Liver (tissue), 9 donors: ENCODE measurements around the gene ILKAP. TPM values are rescaled to one million over a fixed set of nuclear protein-coding genes. Genes with fewer than 3 reads are reported as not detected.

ENCODE experiments used
- DNase-seq: peaks from one replicate; pipeline ENCODE4 v3.0.0-alpha.2; 2017; ENCODE audit warnings: low spot score
- H3K27ac ChIP-seq, 2 donors: one replicate each; pipeline ENCODE4 v1.7.0; 2013; ENCODE audit warnings: inconsistent platforms in 2 of 2, low read length in 2 of 2, control low read depth in 1 of 2, low read depth in 1 of 2, mild to moderate bottlenecking in 1 of 2
- H3K27me3 ChIP-seq, 4 donors: one replicate each; pipeline versions ENCODE4 v1.6.1 to v1.7.0; 2013; ENCODE audit warnings: low read length in 3 of 4, inconsistent platforms in 1 of 4, mild to moderate bottlenecking in 1 of 4, moderate library complexity in 1 of 4; ENCODE audit not compliant: control insufficient read depth in 4 of 4, insufficient read depth in 4 of 4
- H3K36me3 ChIP-seq, 4 donors: one replicate each; pipeline versions ENCODE4 v1.6.1 to v1.7.0; 2013; ENCODE audit warnings: low read length in 3 of 4, mild to moderate bottlenecking in 3 of 4, low read depth in 1 of 4, moderate library complexity in 1 of 4; ENCODE audit not compliant: control insufficient read depth in 4 of 4, insufficient read depth in 3 of 4
- H3K4me1 ChIP-seq, 4 donors: one replicate each; pipeline versions ENCODE4 v1.6.1 to v1.7.0; 2013; ENCODE audit warnings: low read length in 3 of 4, mild to moderate bottlenecking in 3 of 4, moderate library complexity in 1 of 4; ENCODE audit not compliant: control insufficient read depth in 4 of 4, insufficient read depth in 4 of 4
- H3K4me3 ChIP-seq, 3 donors: one replicate each; pipeline versions ENCODE4 v1.6.1 to v1.7.0; 2013; ENCODE audit warnings: low read length in 3 of 3, control low read depth in 1 of 3, low read depth in 1 of 3, mild to moderate bottlenecking in 1 of 3
- H3K9ac ChIP-seq, 2 donors: one replicate each; pipeline ENCODE4 v1.7.0; 2013; ENCODE audit warnings: low read length in 2 of 2, mild to moderate bottlenecking in 2 of 2, moderate library complexity in 2 of 2, control low read depth in 1 of 2, low read depth in 1 of 2
- H3K9me3 ChIP-seq, 4 donors: one replicate each; pipeline versions ENCODE4 v1.6.1 to v1.7.0; 2013; ENCODE audit warnings: low read length in 3 of 4; ENCODE audit not compliant: control insufficient read depth in 4 of 4
- ATF3 ChIP-seq: IDR thresholded peaks from 2 replicates; pipeline ENCODE4 v1.6.1; 2016; ENCODE audit warnings: antibody characterized with exemption
- CTCF ChIP-seq: fragments of 150-350 bp; IDR thresholded peaks from 2 replicates; pipeline ENCODE4 v1.5.1; 2017; ENCODE audit warnings: improper control_type of control experiment, low read depth, low read length; ENCODE audit not compliant: missing input control
- EGR1 ChIP-seq, 2 donors: IDR thresholded peaks; 2 replicates each; pipeline ENCODE4 v1.6.1; 2016 to 2018; ENCODE audit warnings: antibody characterized with exemption in 2 of 2, low read depth in 2 of 2
- FOXA2 ChIP-seq: IDR thresholded peaks from 2 replicates; pipeline ENCODE4 v1.6.1; 2016; ENCODE audit warnings: antibody characterized with exemption
- GABPA ChIP-seq, 2 donors: IDR thresholded peaks in 1 of 2; conservative IDR thresholded peaks in 1 of 2; 2 replicates each; pipeline ENCODE4 v1.6.1; 2016; ENCODE audit warnings: antibody characterized with exemption in 2 of 2, mild to moderate bottlenecking in 1 of 2, moderate library complexity in 1 of 2
- HNF4A ChIP-seq, 2 donors: conservative IDR thresholded peaks; 2 replicates each; pipeline ENCODE4 v1.6.1; 2016; ENCODE audit warnings: antibody characterized with exemption in 2 of 2, mild to moderate bottlenecking in 2 of 2
- HNF4G ChIP-seq: IDR thresholded peaks from 2 replicates; pipeline ENCODE4 v1.6.1; 2016; ENCODE audit warnings: antibody characterized with exemption
- JUND ChIP-seq, 2 donors: IDR thresholded peaks; 2 replicates each; pipeline ENCODE4 v1.6.1; 2016; ENCODE audit warnings: antibody characterized with exemption in 2 of 2
- NR2F2 ChIP-seq: IDR thresholded peaks from 2 replicates; pipeline ENCODE4 v1.6.1; 2016; ENCODE audit warnings: antibody characterized with exemption
- REST ChIP-seq: IDR thresholded peaks from 2 replicates; pipeline ENCODE4 v1.6.1; 2016; ENCODE audit warnings: antibody characterized with exemption, mild to moderate bottlenecking
- SP1 ChIP-seq: IDR thresholded peaks from 2 replicates; pipeline ENCODE4 v1.6.1; 2018; ENCODE audit warnings: antibody characterized with exemption, mild to moderate bottlenecking
- TAF1 ChIP-seq: conservative IDR thresholded peaks from 2 replicates; pipeline ENCODE4 v1.6.1; 2016; ENCODE audit warnings: antibody characterized with exemption, mild to moderate bottlenecking
- YY1 ChIP-seq: IDR thresholded peaks from 2 replicates; pipeline ENCODE4 v1.6.1; 2016; ENCODE audit warnings: antibody characterized with exemption, mild to moderate bottlenecking
- ZBTB33 ChIP-seq: IDR thresholded peaks from 2 replicates; pipeline ENCODE4 v1.6.1; 2016; ENCODE audit warnings: antibody characterized with exemption
- WGBS: extraction: QIAGEN DNeasy Blood & Tissue Kit; methylation state at CpG from one replicate; pipeline ENCODE4 v1.1.7; 2013; 5-methylcytosine and 5-hydroxymethylcytosine counted together
- polyA plus RNA-seq, 2 donors: library from polyadenylated mRNA; stranded (reverse) in 1 of 2; unstranded in 1 of 2; fragments of 200-250 nt in 1 of 2; fragments of >200 nt in 1 of 2; fragmentation: Nextera tagmentation in 1 of 2; extraction: Ambion mirVana in 1 of 2; gene quantifications; one replicate each; pipeline versions ENCODE4 v1.2.1 to v1.2.3, GENCODE V29; 2013 to 2015
- total RNA-seq, 2 donors: library from RNA; depleted of rRNA; stranded (reverse); fragments of >200 nt; gene quantifications; one replicate each; pipeline ENCODE4 v1.2.3, GENCODE V29; 2014
- donor health status: healthy.
- donor health status: healthy.
- donor health status: healthy.
- donor health status: healthy.
- donor health status: healthy.

ILKAP gene
- total and polyA plus RNA-seq, 4 donors = 15.0 to 21.1 (median 20.0) TPM

- TF ChIP-seq ATF3 = no peak
- TF ChIP-seq JUND (IDR thresholded peaks at IDR 0.05) = no peak
- TF ChIP-seq GABPA (IDR thresholded peaks at IDR 0.05 in 1 of 2, conservative IDR thresholded peaks at IDR 0.05 in 1 of 2) = no peak
- no peak for TF ChIP-seq ZBTB33
- no peak for TF ChIP-seq TAF1
- no peak for TF ChIP-seq YY1
- TF ChIP-seq REST = no peak
- WGBS = 81% methylated on average over 14 of the region's 14 CpGs
- H3K27ac ChIP-seq = no peak overlapping the region
- no peaks in the 10 kb centered on the region for H3K9me3 ChIP-seq
- DNase-seq = no peak
- H3K9ac ChIP-seq = no peak overlapping the region
- no peaks in the 10 kb centered on the region for H3K36me3 ChIP-seq
- peaks cover 0 to 5% (median 2%) of the 10 kb centered on the region in 4 donors for H3K4me1 ChIP-seq
- no peak overlapping the region for H3K4me3 ChIP-seq
- H3K27me3 ChIP-seq = no peaks in the 10 kb centered on the region
Measured at GRCh38 chr2:238157506-238158017, 45.9 kb downstream of the ILKAP start.

GRCh38 chr2:238155761-238156694, 47.5 kb downstream of the ILKAP start:
- no peak overlapping the region for H3K4me3 ChIP-seq

More at GRCh38 chr2:238155761-238156694, 47.5 kb downstream of the ILKAP start:
- no peak for TF ChIP-seq NR2F2
- no peak for TF ChIP-seq FOXA2
- TF ChIP-seq CTCF = no peak
- no peak for TF ChIP-seq ATF3
- no peak for TF ChIP-seq YY1
- no peak for TF ChIP-seq JUND (IDR thresholded peaks at IDR 0.05)
- TF ChIP-seq TAF1 = no peak
- TF ChIP-seq EGR1 (IDR thresholded peaks at IDR 0.05; ENCODE audit: low read depth in 2 of 2) = no peak
- TF ChIP-seq ZBTB33 = no peak
- TF ChIP-seq HNF4A (conservative IDR thresholded peaks at IDR 0.05) = no peak
- no peak for TF ChIP-seq HNF4G
- no peak for TF ChIP-seq REST
- TF ChIP-seq SP1 = no peak
- 82% methylated on average over 18 of the region's 18 CpGs for WGBS
- H3K9me3 ChIP-seq = no peaks in the 10 kb centered on the region
- DNase-seq = no peak
- no peak overlapping the region for H3K27ac ChIP-seq
- no peaks in the 10 kb centered on the region for H3K27me3 ChIP-seq
- H3K4me1 ChIP-seq = peaks cover 0 to 5% (median 2%) of the 10 kb centered on the region in 4 donors
- no peak overlapping the region for H3K9ac ChIP-seq
- no peaks in the 10 kb centered on the region for H3K36me3 ChIP-seq
